Ovary (tissue), 3 donors: ENCODE results near the gene ARF6.
"Not testable (repeated sequence)": the region's sequence is repeated elsewhere in the genome, so short reads cannot be mapped to it uniquely, and the experiment has no call there.

Experiments
- EP300 ChIP-seq: sonication (generic); formaldehyde crosslinking; IDR thresholded peaks from one replicate; pipeline ENCODE4 v1.6.1; 2017; ENCODE audit warnings: antibody characterized with exemption
- POLR2A ChIP-seq: fragments of 450-650 bp; IDR thresholded peaks from one replicate; pipeline ENCODE4 v1.6.1; 2017; ENCODE audit warnings: antibody characterized with exemption, mild to moderate bottlenecking, moderate library complexity
- TF ChIP-seq, protein P1 (sequence below), 3 donors: fragments of 450-650 bp in 2 of 3; fragments of 200-600 bp in 1 of 3; IDR thresholded peaks; one replicate each; pipeline versions ENCODE4 v1.5.1 to v1.8.0; 2016 to 2022; ENCODE audit warnings: antibody characterized with exemption in 3 of 3, mild to moderate bottlenecking in 1 of 3
- donor health status: DM: no; HTN: no; CAD: no.

- not testable (repeated sequence) for TF ChIP-seq POLR2A, EP300
- TF ChIP-seq, protein P1, sequence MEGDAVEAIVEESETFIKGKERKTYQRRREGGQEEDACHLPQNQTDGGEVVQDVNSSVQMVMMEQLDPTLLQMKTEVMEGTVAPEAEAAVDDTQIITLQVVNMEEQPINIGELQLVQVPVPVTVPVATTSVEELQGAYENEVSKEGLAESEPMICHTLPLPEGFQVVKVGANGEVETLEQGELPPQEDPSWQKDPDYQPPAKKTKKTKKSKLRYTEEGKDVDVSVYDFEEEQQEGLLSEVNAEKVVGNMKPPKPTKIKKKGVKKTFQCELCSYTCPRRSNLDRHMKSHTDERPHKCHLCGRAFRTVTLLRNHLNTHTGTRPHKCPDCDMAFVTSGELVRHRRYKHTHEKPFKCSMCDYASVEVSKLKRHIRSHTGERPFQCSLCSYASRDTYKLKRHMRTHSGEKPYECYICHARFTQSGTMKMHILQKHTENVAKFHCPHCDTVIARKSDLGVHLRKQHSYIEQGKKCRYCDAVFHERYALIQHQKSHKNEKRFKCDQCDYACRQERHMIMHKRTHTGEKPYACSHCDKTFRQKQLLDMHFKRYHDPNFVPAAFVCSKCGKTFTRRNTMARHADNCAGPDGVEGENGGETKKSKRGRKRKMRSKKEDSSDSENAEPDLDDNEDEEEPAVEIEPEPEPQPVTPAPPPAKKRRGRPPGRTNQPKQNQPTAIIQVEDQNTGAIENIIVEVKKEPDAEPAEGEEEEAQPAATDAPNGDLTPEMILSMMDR (IDR thresholded peaks at IDR 0.05): not testable (repeated sequence)
Measured at GRCh38 chr14:49902679-49903246, 9.9 kb downstream of the ARF6 start.
